ENCODE results near the gene SYNE1. TPM values are rescaled to one million over a fixed set of nuclear protein-coding genes. Genes with fewer than 3 reads are reported as not detected.

Gene SYNE1
- polyA plus RNA-seq, 1 donor from 2014 or later = 38.5 TPM

GRCh38 chr6:152341596-152341995, 295.6 kb downstream of the SYNE1 start:
- H3K4me2 ChIP-seq (ENCODE audit: low read length) = no peak overlapping the region
- no peak overlapping the region for H3K27ac ChIP-seq (ENCODE audit: low read length)
- H3K27me3 ChIP-seq (ENCODE audit: insufficient read depth, low read depth, low read length) = no peaks in the 10 kb centered on the region
- H3K79me2 ChIP-seq (replicated peaks; ENCODE audit: insufficient read depth, low read length) = no peaks in the 10 kb centered on the region
- H3K9ac ChIP-seq (ENCODE audit: low read length) = no peak overlapping the region
- H4K20me1 ChIP-seq (ENCODE audit: insufficient read depth) = no peaks in the 10 kb centered on the region
- TF ChIP-seq EP300 (conservative IDR thresholded peaks at IDR 0.05; ENCODE audit: poor library complexity, severe bottlenecking) (no peak), POLR2AphosphoS5 (IDR thresholded peaks at IDR 0.05) (no peak), SMC3 (conservative IDR thresholded peaks at IDR 0.05; ENCODE audit: poor library complexity) (no peak), EZH2 (IDR thresholded peaks at IDR 0.05; ENCODE audit: borderline replicate concordance, insufficient read depth, low read length, poor library complexity, severe bottlenecking) (no peak), CTCF (IDR thresholded peaks at IDR 0.05; ENCODE audit: poor library complexity, severe bottlenecking) (no peak), RAD21 (conservative IDR thresholded peaks at IDR 0.05) (no peak), TAF1 (IDR thresholded peaks at IDR 0.05; ENCODE audit: low read depth) (no peak), REST (IDR thresholded peaks at IDR 0.05; ENCODE audit: borderline replicate concordance) (no peak), MXI1 (conservative IDR thresholded peaks at IDR 0.05; ENCODE audit: poor library complexity, severe bottlenecking) (no peak)
- no peaks in the 10 kb centered on the region for H3K9me3 ChIP-seq (ENCODE audit: low read length)
- H3K36me3 ChIP-seq (ENCODE audit: insufficient read depth, low read length) = no peaks in the 10 kb centered on the region
- H3K9me2 ChIP-seq (ENCODE audit: insufficient read depth, low read length) = no peaks in the 10 kb centered on the region
- H3K4me3 ChIP-seq (ENCODE audit: low read length) = no peak overlapping the region
- H3F3A ChIP-seq (ENCODE audit: insufficient read depth, low read length, poor library complexity, severe bottlenecking) = no peaks in the 10 kb centered on the region
- no peak overlapping the region for H2AFZ ChIP-seq (ENCODE audit: low read depth, low read length)

- no peaks in the 10 kb centered on the region for H4K20me1 ChIP-seq (ENCODE audit: insufficient read depth)
- H3K79me2 ChIP-seq (replicated peaks; ENCODE audit: insufficient read depth, low read length) = no peaks in the 10 kb centered on the region
- H3K9me3 ChIP-seq (ENCODE audit: low read length) = no peaks in the 10 kb centered on the region
- H3K4me3 ChIP-seq (ENCODE audit: low read length) = no peak overlapping the region
- no peak overlapping the region for H3K4me2 ChIP-seq (ENCODE audit: low read length)
- H3K27ac ChIP-seq (ENCODE audit: low read length) = no peak overlapping the region
- no peak overlapping the region for H2AFZ ChIP-seq (ENCODE audit: low read depth, low read length)
- H3K27me3 ChIP-seq (ENCODE audit: insufficient read depth, low read depth, low read length) = no peaks in the 10 kb centered on the region
- H3K36me3 ChIP-seq (ENCODE audit: insufficient read depth, low read length) = no peaks in the 10 kb centered on the region
- H3K9me2 ChIP-seq (ENCODE audit: insufficient read depth, low read length) = no peaks in the 10 kb centered on the region
- TF ChIP-seq REST (IDR thresholded peaks at IDR 0.05; ENCODE audit: borderline replicate concordance) (no peak), RAD21 (conservative IDR thresholded peaks at IDR 0.05) (peak; percentile 40), SMC3 (conservative IDR thresholded peaks at IDR 0.05; ENCODE audit: poor library complexity) (peak; percentile 48), TAF1 (IDR thresholded peaks at IDR 0.05; ENCODE audit: low read depth) (no peak), EZH2 (IDR thresholded peaks at IDR 0.05; ENCODE audit: borderline replicate concordance, insufficient read depth, low read length, poor library complexity, severe bottlenecking) (no peak), CTCF (IDR thresholded peaks at IDR 0.05; ENCODE audit: poor library complexity, severe bottlenecking) (peak; percentile 62)
- no peaks in the 10 kb centered on the region for H3F3A ChIP-seq (ENCODE audit: insufficient read depth, low read length, poor library complexity, severe bottlenecking)
- H3K9ac ChIP-seq (ENCODE audit: low read length) = no peak overlapping the region
Observed at GRCh38 chr6:152338335-152339125, 298.6 kb downstream of the SYNE1 start.
